Upper lobe of left lung (tissue), 6 donors: Measurements from ENCODE around the gene CACNB4. TPM values are rescaled to one million over a fixed set of nuclear protein-coding genes. Genes with fewer than 3 reads are reported as not detected.

ENCODE experiments used
- ATAC-seq, 2 donors: fragments of 200-7000 bp; cut with Tn5 transposase; one replicate each; pipeline ENCODE4 v1.9.1; 2022; ENCODE audit warnings: mild to moderate bottlenecking in 2 of 2, moderate library complexity in 2 of 2; ENCODE audit not compliant: low FRiP score in 2 of 2
- DNase-seq, 2 donors: peaks; one replicate each; pipeline ENCODE4 v3.0.0-alpha.2; 2019 to 2020
- H3K27ac ChIP-seq, 4 donors: fragments of 200-600 bp; sonication (generic); one replicate each; pipeline ENCODE4 v1.5.1; 2016 to 2019
- H3K27me3 ChIP-seq, 4 donors: fragments of 200-600 bp; sonication (generic); one replicate each; pipeline ENCODE4 v1.5.1; 2017 to 2019
- H3K36me3 ChIP-seq, 4 donors: fragments of 200-600 bp; sonication (generic); one replicate each; pipeline ENCODE4 v1.5.1; 2016 to 2019
- H3K4me1 ChIP-seq, 4 donors: fragments of 200-600 bp; sonication (generic); one replicate each; pipeline ENCODE4 v1.5.1; 2018 to 2019
- H3K4me3 ChIP-seq, 4 donors: fragments of 200-600 bp; sonication (generic); one replicate each; pipeline ENCODE4 v1.5.1; 2017 to 2019; ENCODE audit warnings: mild to moderate bottlenecking in 2 of 4, moderate library complexity in 1 of 4
- H3K9me3 ChIP-seq, 4 donors: fragments of 200-600 bp; sonication (generic); one replicate each; pipeline ENCODE4 v1.5.1; 2018 to 2019
- CTCF ChIP-seq, 6 experiments: fragments of 450-650 bp in 4 of 6; fragments of 200-600 bp in 2 of 6; sonication (generic) in 2 of 6; IDR thresholded peaks; one replicate each; pipeline ENCODE4 v1.5.1; 2016 to 2019; ENCODE audit warnings: antibody characterized with exemption in 6 of 6
- EP300 ChIP-seq, 4 donors: sonication (generic); formaldehyde crosslinking; IDR thresholded peaks; one replicate each; pipeline ENCODE4 v1.5.1; 2017; ENCODE audit warnings: antibody characterized with exemption in 4 of 4, control low read depth in 2 of 4
- POLR2A ChIP-seq, 4 donors: fragments of 450-650 bp; IDR thresholded peaks; one replicate each; pipeline ENCODE4 v1.5.1; 2016 to 2017; ENCODE audit warnings: antibody characterized with exemption in 4 of 4, mild to moderate bottlenecking in 2 of 4
- POLR2AphosphoS5 ChIP-seq, 2 donors: sonication (generic); formaldehyde crosslinking; IDR thresholded peaks; one replicate each; pipeline ENCODE4 v1.5.1; 2017; ENCODE audit warnings: antibody characterized with exemption in 2 of 2
- WGBS, 2 donors: methylation state at CpG; one replicate each; pipeline ENCODE4 v1.1.5; 2017 to 2018; 5-methylcytosine and 5-hydroxymethylcytosine counted together
- total RNA-seq, 6 donors: library from RNA; depleted of rRNA in 4 of 6; stranded (reverse); fragments of >200 nt in 4 of 6; gene quantifications; one replicate each; pipeline versions ENCODE4 v1.1.0 to v1.2.1, GENCODE V29; 2016 to 2021
- donor health status: DM: no; HTN: no; CAD: no; lungs with moderate emphysema.
- donor health status: DM: no; HTN: yes; CAD: no; lungs with severe emphysema.

CACNB4 gene
- total RNA-seq, 6 donors from 2014 or later = 7.7 to 21.0 (median 12.8) TPM

GRCh38 chr2:151914989-151915628 is 183.7 kb downstream of the CACNB4 start:
- ATAC-seq = no peak
- WGBS, 2 donors = 83 to 93% methylated on average over 3 to 12 of the region's 12 CpGs
- H3K27me3 ChIP-seq = no peaks in the 10 kb centered on the region
- DNase-seq = peak in 1 of 2 donors; percentile 8
- H3K36me3 ChIP-seq = no peaks in the 10 kb centered on the region
- TF ChIP-seq POLR2AphosphoS5 (IDR thresholded peaks at IDR 0.05) (no peak), POLR2A (IDR thresholded peaks at IDR 0.05) (no peak), CTCF (IDR thresholded peaks at IDR 0.05) (no peak), EP300 (IDR thresholded peaks at IDR 0.05) (no peak)
- H3K4me3 ChIP-seq = no peak overlapping the region
- peaks cover 0 to 16% (median 5%) of the 10 kb centered on the region in 4 donors for H3K4me1 ChIP-seq
- no peaks in the 10 kb centered on the region for H3K9me3 ChIP-seq
- H3K27ac ChIP-seq = no peak overlapping the region

- DNase-seq = no peak
- Histone ChIP-seq H3K4me3 (no peak overlapping the region), H3K27ac (peak overlapping the region in 1 of 4 donors; percentile 69), H3K4me1 (peaks cover 5 to 14% (median 11%) of the 10 kb centered on the region in 4 donors), H3K9me3 (no peaks in the 10 kb centered on the region), H3K27me3 (no peaks in the 10 kb centered on the region), H3K36me3 (no peaks in the 10 kb centered on the region)
- TF ChIP-seq POLR2AphosphoS5 (IDR thresholded peaks at IDR 0.05) = no peak
- TF ChIP-seq EP300 (IDR thresholded peaks at IDR 0.05) = no peak
- TF ChIP-seq POLR2A (IDR thresholded peaks at IDR 0.05) = no peak
- no peak for TF ChIP-seq CTCF (IDR thresholded peaks at IDR 0.05)
- WGBS, 2 donors = 68 to 80% methylated on average over 2 of the region's 2 CpGs
- no peak for ATAC-seq
These were observed 190.5 kb downstream of the CACNB4 start for GRCh38 chr2:151908204-151908882.

GRCh38 chr2:151907286-151908203 is 191.3 kb downstream of the CACNB4 start:
- no peak for ATAC-seq
- H3K9me3 ChIP-seq = no peaks in the 10 kb centered on the region
- H3K36me3 ChIP-seq = no peaks in the 10 kb centered on the region
- WGBS, 2 donors = 59 to 64% methylated on average over 6 of the region's 6 CpGs
- no peak overlapping the region for H3K4me3 ChIP-seq
- peak overlapping the region in 1 of 4 donors; percentile 69 for H3K27ac ChIP-seq
- peaks cover 5 to 14% (median 11%) of the 10 kb centered on the region in 4 donors for H3K4me1 ChIP-seq
- TF ChIP-seq POLR2A (IDR thresholded peaks at IDR 0.05) (no peak), EP300 (IDR thresholded peaks at IDR 0.05) (no peak), CTCF (IDR thresholded peaks at IDR 0.05) (no peak), POLR2AphosphoS5 (IDR thresholded peaks at IDR 0.05) (no peak)
- no peaks in the 10 kb centered on the region for H3K27me3 ChIP-seq
- no peak for DNase-seq

- no peaks in the 10 kb centered on the region for H3K36me3 ChIP-seq
- H3K27ac ChIP-seq = no peak overlapping the region
- TF ChIP-seq EP300 (IDR thresholded peaks at IDR 0.05) = no peak
- no peak for TF ChIP-seq CTCF (IDR thresholded peaks at IDR 0.05)
- no peak for TF ChIP-seq POLR2A (IDR thresholded peaks at IDR 0.05)
- TF ChIP-seq POLR2AphosphoS5 (IDR thresholded peaks at IDR 0.05) = no peak
- ATAC-seq = no peak
- peaks cover 5 to 14% (median 11%) of the 10 kb centered on the region in 4 donors for H3K4me1 ChIP-seq
- H3K4me3 ChIP-seq = no peak overlapping the region
- no peak for DNase-seq
- 95 to 97% methylated on average over 2 of the region's 2 CpGs for WGBS, 2 donors
- H3K9me3 ChIP-seq = no peaks in the 10 kb centered on the region
- no peaks in the 10 kb centered on the region for H3K27me3 ChIP-seq
These were observed 192.2 kb downstream of the CACNB4 start for GRCh38 chr2:151906633-151906998.
